ENCODE results near the gene JMJD6. TPM values are rescaled to one million over a fixed set of nuclear protein-coding genes. Genes with fewer than 3 reads are reported as not detected.
"Not testable (repeated sequence)": the region's sequence is repeated elsewhere in the genome, so short reads cannot be mapped to it uniquely, and the experiment has no call there.

Gene JMJD6
- total RNA-seq, 4 donors from 2014 or later = 13.8 to 22.1 (median 17.7) TPM

- Histone ChIP-seq H3K4me3 (no peak overlapping the region), H3K9me3 (no peaks in the 10 kb centered on the region), H3K27me3 (no peaks in the 10 kb centered on the region), H3K27ac (peak overlapping the region; percentile 34), H3K4me1 (peaks cover 5% of the 10 kb centered on the region), H3K36me3 (peaks cover 38% of the 10 kb centered on the region)
- DNase-seq (ENCODE audit: low spot score in 2 of 2) = no peak
- TF ChIP-seq POLR2A (IDR thresholded peaks at IDR 0.05) (no peak), POLR2AphosphoS5 (IDR thresholded peaks at IDR 0.05) (no peak), EP300 (IDR thresholded peaks at IDR 0.05) (no peak)
- 44% methylated on average over 9 of the region's 9 CpGs for WGBS
Observed at GRCh38 chr17:76747716-76748363, 21.4 kb upstream of the JMJD6 start.

GRCh38 chr17:76745785-76746184, 19.4 kb upstream of the JMJD6 start:
- H3K9me3 ChIP-seq; H3K27me3 ChIP-seq; DNase-seq (ENCODE audit: low spot score in 2 of 2); H3K4me1 ChIP-seq; H3K27ac ChIP-seq; H3K4me3 ChIP-seq: not testable (repeated sequence)
- H3K36me3 ChIP-seq = peaks cover 55% of the 10 kb centered on the region
- 93% methylated on average over 6 of the region's 6 CpGs for WGBS

GRCh38 chr17:76744747-76745146, 18.3 kb upstream of the JMJD6 start:
- Histone ChIP-seq H3K4me3 (no peak overlapping the region), H3K9me3 (no peaks in the 10 kb centered on the region), H3K27ac (no peak overlapping the region), H3K27me3 (no peaks in the 10 kb centered on the region), H3K36me3 (peaks cover 55% of the 10 kb centered on the region), H3K4me1 (peaks cover 11% of the 10 kb centered on the region)
- no peak for DNase-seq (ENCODE audit: low spot score in 2 of 2)
- 100% methylated on average over 2 of the region's 2 CpGs for WGBS
- TF ChIP-seq EP300 (IDR thresholded peaks at IDR 0.05) (no peak), POLR2AphosphoS5 (IDR thresholded peaks at IDR 0.05) (no peak), POLR2A (IDR thresholded peaks at IDR 0.05) (no peak)

- H3K36me3 ChIP-seq = peaks cover 52% of the 10 kb centered on the region
- no peak for TF ChIP-seq EP300 (IDR thresholded peaks at IDR 0.05)
- TF ChIP-seq CTCF (IDR thresholded peaks at IDR 0.05) = no peak
- no peak for TF ChIP-seq POLR2AphosphoS5 (IDR thresholded peaks at IDR 0.05)
- no peak for TF ChIP-seq POLR2A (IDR thresholded peaks at IDR 0.05)
Observed at GRCh38 chr17:76742958-76743357, 16.6 kb upstream of the JMJD6 start.

GRCh38 chr17:76740329-76741118, 14.1 kb upstream of the JMJD6 start:
- peaks cover 24% of the 10 kb centered on the region for H3K4me1 ChIP-seq
- no peak overlapping the region for H3K4me3 ChIP-seq
- no peak for DNase-seq (ENCODE audit: low spot score in 2 of 2)
- WGBS = 63% methylated on average over 5 of the region's 5 CpGs
- H3K9me3 ChIP-seq = no peaks in the 10 kb centered on the region
- H3K36me3 ChIP-seq = peaks cover 42% of the 10 kb centered on the region
- H3K27ac ChIP-seq = no peak overlapping the region
- H3K27me3 ChIP-seq = no peaks in the 10 kb centered on the region
- TF ChIP-seq CTCF (IDR thresholded peaks at IDR 0.05) (no peak), POLR2A (IDR thresholded peaks at IDR 0.05) (no peak), EP300 (IDR thresholded peaks at IDR 0.05) (no peak), POLR2AphosphoS5 (IDR thresholded peaks at IDR 0.05) (no peak)

More at GRCh38 chr17:76742958-76743357, 16.6 kb upstream of the JMJD6 start:
- Histone ChIP-seq H3K27me3 (no peaks in the 10 kb centered on the region), H3K9me3 (no peaks in the 10 kb centered on the region), H3K4me3 (no peak overlapping the region), H3K4me1 (peaks cover 25% of the 10 kb centered on the region), H3K27ac (no peak overlapping the region)
- no peak for DNase-seq (ENCODE audit: low spot score in 2 of 2)

- DNase-seq (ENCODE audit: low spot score in 2 of 2); H3K4me3 ChIP-seq; H3K27me3 ChIP-seq; H3K9me3 ChIP-seq; H3K27ac ChIP-seq: not testable (repeated sequence)
- Histone ChIP-seq H3K36me3 (peaks cover 40% of the 10 kb centered on the region), H3K4me1 (peaks cover 33% of the 10 kb centered on the region)
- 91% methylated on average over 17 of the region's 17 CpGs for WGBS
Observed at GRCh38 chr17:76739568-76740115, 13.2 kb upstream of the JMJD6 start.

GRCh38 chr17:76738468-76738850, 12.1 kb upstream of the JMJD6 start:
- H3K27ac ChIP-seq = peak overlapping the region; percentile 98
- H3K4me3 ChIP-seq = peak overlapping the region; percentile 82
- no peaks in the 10 kb centered on the region for H3K9me3 ChIP-seq
- H3K36me3 ChIP-seq = peaks cover 40% of the 10 kb centered on the region
- WGBS = 1% methylated on average over 7 of the region's 7 CpGs
- no peak for DNase-seq (ENCODE audit: low spot score in 2 of 2)
- no peaks in the 10 kb centered on the region for H3K27me3 ChIP-seq
- H3K4me1 ChIP-seq = peaks cover 45% of the 10 kb centered on the region
- TF ChIP-seq EP300 (IDR thresholded peaks at IDR 0.05) = no peak
- no peak for TF ChIP-seq POLR2A (IDR thresholded peaks at IDR 0.05)
- no peak for TF ChIP-seq CTCF (IDR thresholded peaks at IDR 0.05)
- TF ChIP-seq POLR2AphosphoS5 (IDR thresholded peaks at IDR 0.05) = no peak
